ENCODE measurements around the gene ZC3H7A. TPM values are rescaled to one million over a fixed set of nuclear protein-coding genes. Genes with fewer than 3 reads are reported as not detected.

Gene ZC3H7A
- total and polyA plus RNA-seq, 7 donors = 11.7 to 69.6 (median 30.7) TPM

GRCh38 chr16:11743308-11744074 lies 53.6 kb downstream of the ZC3H7A start:
- whole genome bisulfite sequencing, 3 donors = 38 to 41% (median 40%) methylated on average over 21 of the region's 21 CpGs
- peak; percentile 5 to 40 (median 26) for ATAC-seq

GRCh38 chr16:11742536-11743307 lies 54.3 kb downstream of the ZC3H7A start, which contains the start of gene TXNDC11:
TSS of gene TXNDC11 (minus strand) at chr16:11742857. CDS start at chr16:11742730, 127 bp downstream.
- Histone ChIP-seq H3K36me3 (ENCODE audit: insufficient read depth in 1 of 2, low read depth in 1 of 2) (peaks cover 0 to 7% of the 10 kb centered on the region in 2 donors), H3K27me3 (ENCODE audit: insufficient read depth in 3 of 3, low read length in 2 of 3) (no peaks in the 10 kb centered on the region), H3K27ac (peak within 1 kb of the TSS; percentile 99), H3K4me3 (peak within 1 kb of the TSS; percentile 88), H3K4me1 (peaks cover 37% of the 10 kb centered on the region), H3K9me3 (no peaks in the 10 kb centered on the region)
- DNase-seq = peak; percentile 99 to 100
- WGBS, 3 donors = 0 to 1% (median 1%) methylated on average over 62 to 96 of the region's 96 CpGs
- intact Hi-C loops (cut with DNase I) = no loop called here
- TF ChIP-seq, protein P1, sequence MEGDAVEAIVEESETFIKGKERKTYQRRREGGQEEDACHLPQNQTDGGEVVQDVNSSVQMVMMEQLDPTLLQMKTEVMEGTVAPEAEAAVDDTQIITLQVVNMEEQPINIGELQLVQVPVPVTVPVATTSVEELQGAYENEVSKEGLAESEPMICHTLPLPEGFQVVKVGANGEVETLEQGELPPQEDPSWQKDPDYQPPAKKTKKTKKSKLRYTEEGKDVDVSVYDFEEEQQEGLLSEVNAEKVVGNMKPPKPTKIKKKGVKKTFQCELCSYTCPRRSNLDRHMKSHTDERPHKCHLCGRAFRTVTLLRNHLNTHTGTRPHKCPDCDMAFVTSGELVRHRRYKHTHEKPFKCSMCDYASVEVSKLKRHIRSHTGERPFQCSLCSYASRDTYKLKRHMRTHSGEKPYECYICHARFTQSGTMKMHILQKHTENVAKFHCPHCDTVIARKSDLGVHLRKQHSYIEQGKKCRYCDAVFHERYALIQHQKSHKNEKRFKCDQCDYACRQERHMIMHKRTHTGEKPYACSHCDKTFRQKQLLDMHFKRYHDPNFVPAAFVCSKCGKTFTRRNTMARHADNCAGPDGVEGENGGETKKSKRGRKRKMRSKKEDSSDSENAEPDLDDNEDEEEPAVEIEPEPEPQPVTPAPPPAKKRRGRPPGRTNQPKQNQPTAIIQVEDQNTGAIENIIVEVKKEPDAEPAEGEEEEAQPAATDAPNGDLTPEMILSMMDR (IDR thresholded peaks at IDR 0.05) = no peak
- ATAC-seq = peak; percentile 92 to 96 (median 93)

More at GRCh38 chr16:11743308-11744074, 53.6 kb downstream of the ZC3H7A start:
- intact Hi-C loops (cut with DNase I) = no loop called here
- TF ChIP-seq, protein P1 (IDR thresholded peaks at IDR 0.05) = no peak
- Histone ChIP-seq H3K4me1 (peaks cover 29% of the 10 kb centered on the region), H3K27me3 (ENCODE audit: insufficient read depth in 3 of 3, low read length in 2 of 3) (no peaks in the 10 kb centered on the region), H3K27ac (peak overlapping the region; percentile 99), H3K4me3 (peak overlapping the region; percentile 88), H3K36me3 (ENCODE audit: insufficient read depth in 1 of 2, low read depth in 1 of 2) (peaks cover 0 to 9% of the 10 kb centered on the region in 2 donors), H3K9me3 (no peaks in the 10 kb centered on the region)
- peak; percentile 50 to 65 for DNase-seq

DNA sequence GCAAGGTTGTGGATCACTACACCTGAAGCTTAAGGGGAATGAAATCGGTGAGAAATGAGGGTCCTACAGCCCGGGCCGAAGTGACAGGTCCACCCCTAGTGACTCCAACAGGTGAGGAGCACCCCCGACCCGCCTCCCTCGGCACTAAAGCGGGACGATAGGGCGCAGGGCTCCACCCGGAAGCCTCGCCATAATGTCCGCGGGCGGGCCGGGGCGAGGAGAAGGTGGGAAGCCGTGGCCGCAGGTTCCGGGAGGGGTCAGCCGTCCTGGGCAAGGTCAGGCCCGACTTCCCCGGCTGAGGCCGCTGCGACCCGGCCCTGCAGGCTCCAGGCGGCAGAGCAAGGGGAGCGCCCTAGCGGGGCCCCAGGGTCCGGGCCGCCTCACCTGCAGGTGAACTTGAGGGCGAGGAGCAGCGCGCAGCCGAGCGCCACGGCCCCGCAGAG lies 54.9 kb downstream of the ZC3H7A start:
- Histone ChIP-seq H3K27me3 (ENCODE audit: insufficient read depth in 3 of 3, low read length in 2 of 3) (no peaks in the 10 kb centered on the region), H3K36me3 (ENCODE audit: insufficient read depth in 1 of 2, low read depth in 1 of 2) (peaks cover 0 to 13% of the 10 kb centered on the region in 2 donors), H3K4me1 (peaks cover 43% of the 10 kb centered on the region), H3K27ac (peak overlapping the region; percentile 99), H3K9me3 (no peaks in the 10 kb centered on the region), H3K4me3 (peak overlapping the region; percentile 88)
- intact Hi-C loops (cut with DNase I) = no loop called here
- 0 to 1% (median 1%) methylated on average over 29 to 37 of the region's 37 CpGs for WGBS, 3 donors
- TF ChIP-seq, protein P1 (IDR thresholded peaks at IDR 0.05) = no peak
- peak; percentile 61 to 80 for DNase-seq
- peak; percentile 27 to 33 (median 30) for ATAC-seq

DNA sequence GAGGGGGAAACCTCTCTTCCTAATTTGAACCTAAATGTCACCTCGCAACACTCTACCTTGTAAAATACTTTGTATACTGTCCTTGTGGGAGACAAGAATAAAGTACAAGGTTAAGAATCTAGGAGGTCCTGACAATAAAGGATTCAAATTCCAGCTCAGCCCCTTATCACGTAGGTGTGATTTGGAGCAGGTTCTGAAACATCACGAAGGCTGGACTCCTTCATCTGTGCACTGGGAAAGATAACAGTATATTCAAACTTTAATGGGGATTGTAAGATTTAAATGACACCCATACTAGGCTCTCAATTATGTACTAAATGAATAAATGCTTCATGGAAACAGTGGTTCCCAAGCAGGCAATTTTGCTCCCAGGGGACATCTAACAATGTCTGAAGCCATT lies 56.5 kb downstream of the ZC3H7A start:
- no peak for ATAC-seq
- WGBS, 3 donors = 29 to 57% (median 31%) methylated on average over 3 of the region's 3 CpGs

More for the DNA sequence above, 56.5 kb downstream of the ZC3H7A start:
- H3K9me3 ChIP-seq = no peaks in the 10 kb centered on the region
- H3K36me3 ChIP-seq (ENCODE audit: insufficient read depth in 1 of 2, low read depth in 1 of 2) = peaks cover 2 to 23% of the 10 kb centered on the region in 2 donors
- intact Hi-C loops (cut with DNase I) = no loop called here
- TF ChIP-seq, protein P1 (IDR thresholded peaks at IDR 0.05) = no peak
- no peaks in the 10 kb centered on the region for H3K27me3 ChIP-seq (ENCODE audit: insufficient read depth in 3 of 3, low read length in 2 of 3)
- H3K4me1 ChIP-seq = peaks cover 56% of the 10 kb centered on the region
- H3K27ac ChIP-seq = peak overlapping the region; percentile 99
- H3K4me3 ChIP-seq = peak overlapping the region; percentile 88
- DNase-seq = no peak
